Measurements from ENCODE around the gene STX1A. TPM values are rescaled to one million over a fixed set of nuclear protein-coding genes. Genes with fewer than 3 reads are reported as not detected.
A peak's percentile ranks its signal among the peaks of the same experiment; 100 is the strongest.

STX1A gene
- total and polyA plus RNA-seq, 2 of the 8 experiments (the other 6 are each of a cell fraction or from before 2014, with no cell fraction given), result 13.5 to 17.5 TPM

DNA sequence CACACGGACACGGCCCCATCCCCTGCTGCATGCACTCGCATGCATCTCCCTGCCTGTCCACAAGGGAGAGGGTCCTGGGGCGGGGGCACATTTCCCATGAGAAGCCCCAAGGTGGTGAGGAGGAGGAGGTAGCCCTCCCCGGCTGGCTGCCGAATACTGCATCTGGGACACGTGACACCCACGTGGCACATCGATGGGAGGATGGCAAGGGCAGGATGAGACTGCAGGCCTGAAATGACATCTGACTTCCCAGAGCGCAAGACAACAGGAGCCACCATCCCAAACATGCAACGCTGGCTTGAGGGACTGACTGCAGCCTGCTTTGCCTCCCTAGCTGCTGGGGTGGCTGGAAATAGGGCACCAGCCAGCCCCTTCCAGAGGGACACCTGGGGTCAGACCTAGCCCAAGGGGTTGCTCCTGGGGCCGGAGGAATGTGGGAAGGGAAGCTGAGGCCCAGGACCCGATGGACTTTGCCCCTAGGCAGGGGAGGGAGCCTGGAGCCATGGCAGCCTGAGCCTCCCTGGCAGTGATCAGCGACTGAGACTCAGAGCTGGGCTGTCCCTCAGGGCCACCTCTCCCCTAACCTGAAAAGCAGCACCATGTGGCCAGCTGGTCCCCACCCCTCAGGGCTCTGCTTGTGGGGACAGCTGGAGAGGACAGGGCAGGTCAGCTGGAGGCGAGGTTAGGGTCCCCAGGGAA, 19.9 kb downstream of the STX1A start:
- Histone ChIP-seq H4K8ac (ENCODE audit: extremely low read depth, insufficient read depth, low read length) (no peak overlapping the region), H3K9me3 (ENCODE audit: insufficient read depth in 2 of 2, low read depth in 1 of 2, low read length in 1 of 2) (no peaks in the 10 kb centered on the region), H3K14ac (ENCODE audit: insufficient read length) (no peak overlapping the region), H3K56ac (replicated peaks; ENCODE audit: insufficient read length, low read depth, low read length) (no peak overlapping the region), H3K9ac (replicated peaks in 1 of 4; ENCODE audit: extremely low read depth in 1 of 4, low read depth in 3 of 4, low read length in 3 of 4) (no peak overlapping the region), H2BK12ac (ENCODE audit: low read depth, low read length) (no peak overlapping the region), H3K4me2 (ENCODE audit: insufficient read depth in 1 of 2, low read depth in 2 of 2, low read length in 2 of 2) (no peak overlapping the region), H4K5ac (ENCODE audit: insufficient read length, low read depth, low read length) (no peak overlapping the region), H2BK5ac (ENCODE audit: low read depth, low read length) (no peak overlapping the region), H3K27me3 (replicated peaks in 1 of 4; ENCODE audit: control insufficient read depth in 3 of 4, extremely low read depth in 1 of 4, insufficient read depth in 3 of 4, low read length in 3 of 4) (no peaks in the 10 kb centered on the region), H3K36me3 (ENCODE audit: control insufficient read depth in 2 of 4, insufficient read depth in 4 of 4, low read length in 3 of 4) (peaks cover 8 to 29% (median 13%) of the 10 kb centered on the region in 4 experiments; a peak in 6 of 8 replicates), H3K23ac (ENCODE audit: insufficient read length) (no peak overlapping the region), H4K20me1 (replicated peaks in 1 of 2; ENCODE audit: control insufficient read depth in 1 of 2, insufficient read depth in 2 of 2, low read length in 2 of 2) (peaks cover 6 to 16% of the 10 kb centered on the region in 2 experiments), H3K4ac (replicated peaks; ENCODE audit: insufficient read length, low read depth, low read length) (no peak overlapping the region), H4K91ac (replicated peaks; ENCODE audit: insufficient read length, low read length) (no peak overlapping the region), H2BK120ac (replicated peaks; ENCODE audit: low read depth, low read length) (no peak overlapping the region), H3K4me3 (ENCODE audit: extremely low read depth in 1 of 4, insufficient read depth in 2 of 4, low read depth in 3 of 4, low read length in 4 of 4) (no peak overlapping the region), H2AFZ (ENCODE audit: low read length) (no peak overlapping the region), H3K79me2 (ENCODE audit: control insufficient read depth in 1 of 2, insufficient read depth in 2 of 2, low read length in 2 of 2) (no peaks in the 10 kb centered on the region), H3K4me1 (replicated peaks in 1 of 4; ENCODE audit: control insufficient read depth in 3 of 4, insufficient read depth in 4 of 4, low read length in 3 of 4) (peaks cover 0 to 16% (median 11%) of the 10 kb centered on the region in 4 experiments; a peak in 6 of 7 replicates), H2BK20ac (ENCODE audit: low read length) (no peak overlapping the region), H2AK5ac (ENCODE audit: low read depth, low read length) (no peak overlapping the region), H3K79me1 (ENCODE audit: low read depth, low read length) (no peaks in the 10 kb centered on the region), H3K18ac (ENCODE audit: extremely low read depth, low read length) (no peak overlapping the region), H3K27ac (ENCODE audit: low read depth, low read length) (no peak overlapping the region; the same call in 1 of the 2 replicates), H2BK15ac (ENCODE audit: low read length) (no peak overlapping the region), H3K23me2 (ENCODE audit: low read depth, low read length) (peaks cover 2% of the 10 kb centered on the region; the same call in 1 of the 2 replicates)
- POLR2A ChIA-PET (ENCODE audit: partially characterized antibody), result interaction anchor here (0.7 to 4.9 kb wide), 6 partner anchors 8 to 34 kb away, joined by 3 to 37 read pairs (median 5); partner anchors contain the start of gene STX1A
- no peak for FAIRE-seq
- WGBS, 2 experiments (ENCODE audit: extremely low coverage in 1 of 2, insufficient coverage in 1 of 2, insufficient read length in 1 of 2, insufficient replicate concordance in 2 of 2, low coverage in 1 of 2, low lambda C conversion rate in 2 of 2, missing lambda C conversion rate in 1 of 2), result 88% methylated on average over 13 of the region's 15 CpGs; no CpG with 5 or more reads in 1 of the 2 experiments
- peak in 1 of 2 experiments; percentile 45 for DNase-seq (ENCODE audit: low read depth in 1 of 2, low spot score in 2 of 2)
- CTCF ChIA-PET (ENCODE audit: partially characterized antibody), result interaction anchor here (0.7 to 9.7 kb wide), 10 partner anchors 12 to 177 kb away, joined by 3 to 130 read pairs (median 4); partner anchors contain the start of gene BAZ1B
- TF ChIP-seq CREB1 (IDR thresholded peaks at IDR 0.05) (no peak), FOSL1 (IDR thresholded peaks at IDR 0.05; ENCODE audit: insufficient read depth, low read depth, low read length) (no peak), POLR2AphosphoS5 (IDR thresholded peaks at IDR 0.05; ENCODE audit: low read depth, low read length) (peak; percentile 9; the same call in 1 of the 2 replicates), POU5F1 (IDR thresholded peaks at IDR 0.05; ENCODE audit: low read depth, low read length) (no peak), EP300 (IDR thresholded peaks at IDR 0.05; ENCODE audit: borderline replicate concordance in 1 of 2, low read depth in 2 of 2, low read length in 2 of 2) (no peak), TAF1 (IDR thresholded peaks at IDR 0.05; ENCODE audit: low read depth, low read length) (no peak), BACH1 (IDR thresholded peaks at IDR 0.05; ENCODE audit: low read length) (no peak), TAF7 (optimal IDR thresholded peaks at IDR 0.05; ENCODE audit: borderline replicate concordance, low read depth, low read length) (no peak)
- TF ChIP-seq, protein P1, sequence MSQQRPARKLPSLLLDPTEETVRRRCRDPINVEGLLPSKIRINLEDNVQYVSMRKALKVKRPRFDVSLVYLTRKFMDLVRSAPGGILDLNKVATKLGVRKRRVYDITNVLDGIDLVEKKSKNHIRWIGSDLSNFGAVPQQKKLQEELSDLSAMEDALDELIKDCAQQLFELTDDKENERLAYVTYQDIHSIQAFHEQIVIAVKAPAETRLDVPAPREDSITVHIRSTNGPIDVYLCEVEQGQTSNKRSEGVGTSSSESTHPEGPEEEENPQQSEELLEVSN (IDR thresholded peaks at IDR 0.05), result no peak

Measured in H1 (cell line).